Skin epidermis (tissue), 12 donors: Measurements from ENCODE around the gene TTC21A.

ENCODE experiments used
- H3K27ac ChIP-seq, 21 experiments: fragments of 200-600 bp; sonication (generic) in 11 of 21; one replicate each; pipeline ENCODE4 v1.5.0; 2020; ENCODE audit warnings: mild to moderate bottlenecking in 3 of 21, inconsistent platforms in 2 of 21, moderate library complexity in 2 of 21
- H3K4me3 ChIP-seq, 7 experiments: fragments of 200-600 bp; sonication (generic) in 2 of 7; one replicate each; pipeline ENCODE4 v1.5.0; 2020; ENCODE audit warnings: inconsistent platforms in 2 of 7, mild to moderate bottlenecking in 2 of 7, moderate library complexity in 1 of 7

TTC21A gene

DNA sequence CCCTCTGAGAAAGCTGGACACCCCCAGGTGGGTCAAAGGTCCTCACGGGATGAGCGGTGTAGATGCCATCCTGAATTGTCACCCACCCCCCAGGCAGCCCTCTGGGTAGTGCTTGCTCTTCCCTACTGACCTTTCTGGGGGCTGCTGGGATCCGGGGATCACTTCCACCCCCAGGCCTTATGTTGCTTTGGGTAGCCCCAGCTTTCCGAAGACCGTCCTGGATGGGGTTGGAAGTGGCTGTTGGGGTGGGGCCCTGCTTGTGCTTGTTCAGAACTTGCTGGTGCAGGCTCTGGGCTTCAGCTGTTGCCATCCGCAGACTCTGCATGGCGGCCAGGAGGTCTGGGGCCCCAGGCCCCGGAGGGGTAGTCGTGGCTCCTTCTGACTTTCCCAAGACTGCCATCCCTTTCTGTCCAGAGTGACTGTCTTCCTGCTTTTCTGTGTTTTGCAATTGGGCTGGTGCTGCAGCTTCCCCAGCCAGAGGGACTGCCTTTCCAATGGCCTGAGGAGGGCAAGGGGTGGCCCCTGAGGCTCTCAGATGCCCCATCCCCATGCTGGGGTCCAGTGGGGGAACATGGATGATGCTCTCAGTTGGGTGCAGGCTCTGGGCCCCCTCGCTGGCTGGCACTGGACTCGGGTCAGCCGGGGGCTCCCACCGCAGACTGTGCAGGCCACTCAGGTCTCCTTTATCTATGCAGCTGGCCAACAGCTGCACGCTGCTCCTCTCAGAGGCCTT lies 78.6 kb downstream of the TTC21A start:
- no peak overlapping the region for H3K27ac ChIP-seq
- no peak overlapping the region for H3K4me3 ChIP-seq

GRCh38 chr3:39186692-39187151 lies 79.2 kb downstream of the TTC21A start:
- Histone ChIP-seq H3K4me3 (no peak overlapping the region), H3K27ac (no peak overlapping the region)

GRCh38 chr3:39187372-39188155 lies 80.1 kb downstream of the TTC21A start:
- no peak overlapping the region for H3K4me3 ChIP-seq
- no peak overlapping the region for H3K27ac ChIP-seq
